HepG2 (cell line): Measurements from ENCODE around the gene ATP5F1E. TPM values are rescaled to one million over a fixed set of nuclear protein-coding genes. Genes with fewer than 3 reads are reported as not detected.

Experiments
- BHLHE40 ChIP-seq: IDR thresholded peaks from 2 replicates; pipeline ENCODE4 v1.6.1; 2011; ENCODE audit warnings: low read length, improper control_type of control experiment
- CEBPB ChIP-seq: IDR thresholded peaks from 2 replicates; pipeline ENCODE4 v1.6.1; 2011; ENCODE audit warnings: low read depth, low read length, improper control_type of control experiment, borderline replicate concordance
- CHCHD3 ChIP-seq: sonication (generic); formaldehyde crosslinking; IDR thresholded peaks from 2 replicates; pipeline ENCODE4 v1.8.0; 2022; ENCODE audit warnings: mild to moderate bottlenecking, missing genetic modification reagents, moderate library complexity
- HMG20B ChIP-seq: conservative IDR thresholded peaks from 2 replicates; pipeline ENCODE4 v1.6.1; 2016; ENCODE audit warnings: missing genetic modification reagents, missing compliant biosample characterization
- ISX ChIP-seq: sonication (generic); formaldehyde crosslinking; conservative IDR thresholded peaks from 2 replicates; pipeline ENCODE4 v1.5.0; 2020; ENCODE audit warnings: missing genetic modification reagents
- KDM5A ChIP-seq: fragments of 200-600 bp; sonication (generic); IDR thresholded peaks from 2 replicates; pipeline ENCODE4 v1.7.0; 2018; ENCODE audit warnings: antibody characterized with exemption, mild to moderate bottlenecking, low read length, borderline replicate concordance
- MEIS1 ChIP-seq: sonication (generic); formaldehyde crosslinking; IDR thresholded peaks from 2 replicates; pipeline ENCODE4 v1.9.0; 2021; ENCODE audit warnings: mild to moderate bottlenecking, missing genetic modification reagents, moderate library complexity, borderline replicate concordance
- RBM39 ChIP-seq: fragments of 200-400 bp; formaldehyde crosslinking; IDR thresholded peaks from one replicate; pipeline ENCODE4 v1.6.1; 2018; ENCODE audit warnings: antibody characterized with exemption, mild to moderate bottlenecking, low read depth, low read length; ENCODE audit not compliant: poor library complexity, severe bottlenecking
- RELA ChIP-seq: sonication (generic); formaldehyde crosslinking; IDR thresholded peaks from 2 replicates; pipeline ENCODE4 v1.4.0; 2020; ENCODE audit warnings: missing genetic modification reagents
- SIN3A ChIP-seq: IDR thresholded peaks from 2 replicates; pipeline ENCODE4 v1.6.1; 2011; ENCODE audit warnings: low read depth, mild to moderate bottlenecking, control low read depth, low read length, borderline replicate concordance
- TEAD3 ChIP-seq: optimal IDR thresholded peaks from 2 replicates; pipeline ENCODE3; 2016; ENCODE audit warnings: borderline replicate concordance
- THYN1 ChIP-seq: sonication (generic); formaldehyde crosslinking; IDR thresholded peaks from 2 replicates; pipeline ENCODE4 v1.8.1; 2023; ENCODE audit warnings: low read depth, mild to moderate bottlenecking, moderate library complexity, missing genetic modification reagents, borderline replicate concordance
- ZBTB38 ChIP-seq: sonication (generic); formaldehyde crosslinking; IDR thresholded peaks from 2 replicates; pipeline ENCODE4 v1.5.1; 2020; ENCODE audit warnings: mild to moderate bottlenecking, missing genetic modification reagents
- ZFX ChIP-seq: sonication (generic); formaldehyde crosslinking; IDR thresholded peaks from 2 replicates; pipeline ENCODE4 v1.4.0; 2020; ENCODE audit warnings: mild to moderate bottlenecking, low read depth, missing genetic modification reagents, moderate library complexity
- ZMYM4 ChIP-seq: sonication (generic); formaldehyde crosslinking; IDR thresholded peaks from 2 replicates; pipeline ENCODE4 v1.8.1; 2023; ENCODE audit warnings: mild to moderate bottlenecking, missing genetic modification reagents
- ZNF138 ChIP-seq: sonication (generic); formaldehyde crosslinking; IDR thresholded peaks from 2 replicates; pipeline ENCODE4 v1.5.0; 2020; ENCODE audit warnings: mild to moderate bottlenecking, low read depth, missing genetic modification reagents
- ZNF274 ChIP-seq: sonication (generic); formaldehyde crosslinking; IDR thresholded peaks from 2 replicates; pipeline ENCODE4 v1.5.1; 2020; ENCODE audit warnings: mild to moderate bottlenecking, missing genetic modification reagents
- ZNF326 ChIP-seq: sonication (generic); formaldehyde crosslinking; IDR thresholded peaks from 2 replicates; pipeline ENCODE4 v1.4.0; 2020; ENCODE audit warnings: missing genetic modification reagents, borderline replicate concordance
- ZNF329 ChIP-seq: sonication (generic); formaldehyde crosslinking; IDR thresholded peaks from 2 replicates; pipeline ENCODE4 v1.9.0; 2021; ENCODE audit warnings: low read depth, mild to moderate bottlenecking, missing genetic modification reagents
- ZNF44 ChIP-seq: sonication (generic); formaldehyde crosslinking; IDR thresholded peaks from 2 replicates; pipeline ENCODE4 v1.5.1; 2020; ENCODE audit warnings: mild to moderate bottlenecking, missing genetic modification reagents
- polyA plus RNA-seq, 8 experiments: library from polyadenylated mRNA; depleted of rRNA in 3 of 8; stranded (reverse) in 7 of 8; unstranded in 1 of 8; fragments of >200 nt; fragmentation: Illumina TruSeq in 4 of 8; extraction: Trizol in 4 of 8; gene quantifications; 2 replicates each; pipeline versions ENCODE4 v1.2.1 to v1.2.3, GENCODE V29; 2011 to 2016; ENCODE audit warnings: low read depth in 4 of 8, missing spikeins in 1 of 8, mixed read lengths in 1 of 8; ENCODE audit not compliant: insufficient read depth in 1 of 8
- total RNA-seq, 5 experiments: library from RNA; depleted of rRNA; stranded (reverse); fragments of >200 nt; fragmentation: Illumina TruSeq; extraction: Trizol; gene quantifications; 2 replicates each; pipeline ENCODE4 v1.2.3, GENCODE V29; 2016; ENCODE audit warnings: low read depth in 1 of 5
- TF ChIP-seq, protein P1 (sequence below): sonication (generic); formaldehyde crosslinking; IDR thresholded peaks from 2 replicates; pipeline ENCODE4 v1.5.1; 2020; ENCODE audit warnings: mild to moderate bottlenecking, missing genetic modification reagents, moderate library complexity
- TF ChIP-seq, protein P2 (sequence below): sonication (generic); formaldehyde crosslinking; IDR thresholded peaks from 2 replicates; pipeline ENCODE4 v1.5.0; 2020; ENCODE audit warnings: mild to moderate bottlenecking, missing genetic modification reagents
- TF ChIP-seq, protein P3 (sequence below), 2 experiments: sonication (generic) in 1 of 2; formaldehyde crosslinking in 1 of 2; IDR thresholded peaks; 2 replicates each; pipeline versions ENCODE4 v1.4.0 to v1.6.1; 2018 to 2020; ENCODE audit warnings: missing genetic modification reagents in 2 of 2, borderline replicate concordance in 1 of 2, low read depth in 1 of 2, mild to moderate bottlenecking in 1 of 2, missing biosample characterization in 1 of 2

Gene ATP5F1E
- total and polyA plus RNA-seq, 2 of the 13 experiments (the other 11 are each of a cell fraction or from before 2014, with no cell fraction given): 121 to 134 TPM

GRCh38 chr20:59008715-59009336 lies 23.3 kb downstream of the ATP5F1E start (continued):
- TF ChIP-seq, protein P1, sequence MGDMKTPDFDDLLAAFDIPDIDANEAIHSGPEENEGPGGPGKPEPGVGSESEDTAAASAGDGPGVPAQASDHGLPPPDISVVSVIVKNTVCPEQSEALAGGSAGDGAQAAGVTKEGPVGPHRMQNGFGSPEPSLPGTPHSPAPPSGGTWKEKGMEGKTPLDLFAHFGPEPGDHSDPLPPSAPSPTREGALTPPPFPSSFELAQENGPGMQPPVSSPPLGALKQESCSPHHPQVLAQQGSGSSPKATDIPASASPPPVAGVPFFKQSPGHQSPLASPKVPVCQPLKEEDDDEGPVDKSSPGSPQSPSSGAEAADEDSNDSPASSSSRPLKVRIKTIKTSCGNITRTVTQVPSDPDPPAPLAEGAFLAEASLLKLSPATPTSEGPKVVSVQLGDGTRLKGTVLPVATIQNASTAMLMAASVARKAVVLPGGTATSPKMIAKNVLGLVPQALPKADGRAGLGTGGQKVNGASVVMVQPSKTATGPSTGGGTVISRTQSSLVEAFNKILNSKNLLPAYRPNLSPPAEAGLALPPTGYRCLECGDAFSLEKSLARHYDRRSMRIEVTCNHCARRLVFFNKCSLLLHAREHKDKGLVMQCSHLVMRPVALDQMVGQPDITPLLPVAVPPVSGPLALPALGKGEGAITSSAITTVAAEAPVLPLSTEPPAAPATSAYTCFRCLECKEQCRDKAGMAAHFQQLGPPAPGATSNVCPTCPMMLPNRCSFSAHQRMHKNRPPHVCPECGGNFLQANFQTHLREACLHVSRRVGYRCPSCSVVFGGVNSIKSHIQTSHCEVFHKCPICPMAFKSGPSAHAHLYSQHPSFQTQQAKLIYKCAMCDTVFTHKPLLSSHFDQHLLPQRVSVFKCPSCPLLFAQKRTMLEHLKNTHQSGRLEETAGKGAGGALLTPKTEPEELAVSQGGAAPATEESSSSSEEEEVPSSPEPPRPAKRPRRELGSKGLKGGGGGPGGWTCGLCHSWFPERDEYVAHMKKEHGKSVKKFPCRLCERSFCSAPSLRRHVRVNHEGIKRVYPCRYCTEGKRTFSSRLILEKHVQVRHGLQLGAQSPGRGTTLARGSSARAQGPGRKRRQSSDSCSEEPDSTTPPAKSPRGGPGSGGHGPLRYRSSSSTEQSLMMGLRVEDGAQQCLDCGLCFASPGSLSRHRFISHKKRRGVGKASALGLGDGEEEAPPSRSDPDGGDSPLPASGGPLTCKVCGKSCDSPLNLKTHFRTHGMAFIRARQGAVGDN (CRISPR knock-in tag): peak; percentile 36; the same call in 1 of the 2 replicates
- TF ChIP-seq ZNF274 (CRISPR knock-in tag) (no peak), CHCHD3 (CRISPR knock-in tag) (peak; percentile 29; the same call in 1 of the 2 replicates), TEAD3 (CRISPR knock-in tag) (peak; percentile 25), ISX (CRISPR knock-in tag) (no peak), BHLHE40 (no peak), THYN1 (CRISPR knock-in tag) (no peak), CEBPB (no peak), ZNF138 (CRISPR knock-in tag) (no peak), ZFX (no peak), RELA (CRISPR knock-in tag) (no peak), ZNF326 (CRISPR knock-in tag) (no peak), HMG20B (no peak), SIN3A (no peak), ZBTB38 (CRISPR knock-in tag) (peak; percentile 34; the same call in 1 of the 2 replicates), RBM39 (no peak), ZMYM4 (CRISPR knock-in tag) (no peak), ZNF44 (CRISPR knock-in tag) (no peak), KDM5A (no peak), MEIS1 (CRISPR knock-in tag) (0 out of 2 replicates have a peak, but pooled peaks have one; percentile 24), ZNF329 (CRISPR knock-in tag) (no peak)
- TF ChIP-seq, protein P2, sequence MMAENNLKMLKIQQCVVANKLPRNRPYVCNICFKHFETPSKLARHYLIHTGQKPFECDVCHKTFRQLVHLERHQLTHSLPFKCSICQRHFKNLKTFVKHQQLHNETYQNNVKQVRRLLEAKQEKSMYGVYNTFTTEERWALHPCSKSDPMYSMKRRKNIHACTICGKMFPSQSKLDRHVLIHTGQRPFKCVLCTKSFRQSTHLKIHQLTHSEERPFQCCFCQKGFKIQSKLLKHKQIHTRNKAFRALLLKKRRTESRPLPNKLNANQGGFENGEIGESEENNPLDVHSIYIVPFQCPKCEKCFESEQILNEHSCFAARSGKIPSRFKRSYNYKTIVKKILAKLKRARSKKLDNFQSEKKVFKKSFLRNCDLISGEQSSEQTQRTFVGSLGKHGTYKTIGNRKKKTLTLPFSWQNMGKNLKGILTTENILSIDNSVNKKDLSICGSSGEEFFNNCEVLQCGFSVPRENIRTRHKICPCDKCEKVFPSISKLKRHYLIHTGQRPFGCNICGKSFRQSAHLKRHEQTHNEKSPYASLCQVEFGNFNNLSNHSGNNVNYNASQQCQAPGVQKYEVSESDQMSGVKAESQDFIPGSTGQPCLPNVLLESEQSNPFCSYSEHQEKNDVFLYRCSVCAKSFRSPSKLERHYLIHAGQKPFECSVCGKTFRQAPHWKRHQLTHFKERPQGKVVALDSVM (CRISPR knock-in tag): no peak
- TF ChIP-seq, protein P3, sequence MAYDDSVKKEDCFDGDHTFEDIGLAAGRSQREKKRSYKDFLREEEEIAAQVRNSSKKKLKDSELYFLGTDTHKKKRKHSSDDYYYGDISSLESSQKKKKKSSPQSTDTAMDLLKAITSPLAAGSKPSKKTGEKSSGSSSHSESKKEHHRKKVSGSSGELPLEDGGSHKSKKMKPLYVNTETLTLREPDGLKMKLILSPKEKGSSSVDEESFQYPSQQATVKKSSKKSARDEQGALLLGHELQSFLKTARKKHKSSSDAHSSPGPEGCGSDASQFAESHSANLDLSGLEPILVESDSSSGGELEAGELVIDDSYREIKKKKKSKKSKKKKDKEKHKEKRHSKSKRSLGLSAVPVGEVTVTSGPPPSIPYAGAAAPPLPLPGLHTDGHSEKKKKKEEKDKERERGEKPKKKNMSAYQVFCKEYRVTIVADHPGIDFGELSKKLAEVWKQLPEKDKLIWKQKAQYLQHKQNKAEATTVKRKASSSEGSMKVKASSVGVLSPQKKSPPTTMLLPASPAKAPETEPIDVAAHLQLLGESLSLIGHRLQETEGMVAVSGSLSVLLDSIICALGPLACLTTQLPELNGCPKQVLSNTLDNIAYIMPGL (CRISPR knock-in tag; IDR thresholded peaks at IDR 0.05; ENCODE audit: borderline replicate concordance in 1 of 2, low read depth in 1 of 2): no peak
